PC-9 (cell line): ENCODE measurements around the gene PITPNM3.

Source experiments
- EZH2 ChIP-seq: fragments of 200-600 bp; sonication (generic); IDR thresholded peaks from 2 replicates; pipeline ENCODE4 v1.8.0; 2017; ENCODE audit warnings: antibody characterized with exemption, low read depth
- TF ChIP-seq, protein P1 (sequence below): fragments of 200-600 bp; sonication (generic); conservative IDR thresholded peaks from 2 replicates; pipeline ENCODE4 v1.6.1; 2017; ENCODE audit warnings: mixed run types, antibody characterized with exemption, mild to moderate bottlenecking, moderate library complexity

DNA sequence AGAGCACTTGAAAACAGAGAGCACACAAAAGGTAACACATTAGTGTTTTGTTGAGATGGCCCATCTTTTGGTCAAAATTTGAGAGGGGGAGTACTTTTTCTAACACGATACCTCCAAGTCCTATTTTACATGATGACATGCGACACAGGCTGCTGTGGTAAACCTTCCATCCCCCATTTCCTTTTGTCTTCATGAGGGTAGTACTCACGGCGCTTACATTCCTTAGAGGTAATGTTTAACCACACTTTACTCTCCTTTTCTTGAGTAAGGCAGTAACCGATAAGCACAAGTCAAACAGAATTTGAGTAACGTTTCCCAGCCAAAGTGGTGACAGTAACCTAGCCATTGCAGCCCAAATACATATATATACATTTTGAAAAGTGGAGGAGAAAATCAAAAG, 35.8 kb upstream of the PITPNM3 start:
- TF ChIP-seq, protein P1, sequence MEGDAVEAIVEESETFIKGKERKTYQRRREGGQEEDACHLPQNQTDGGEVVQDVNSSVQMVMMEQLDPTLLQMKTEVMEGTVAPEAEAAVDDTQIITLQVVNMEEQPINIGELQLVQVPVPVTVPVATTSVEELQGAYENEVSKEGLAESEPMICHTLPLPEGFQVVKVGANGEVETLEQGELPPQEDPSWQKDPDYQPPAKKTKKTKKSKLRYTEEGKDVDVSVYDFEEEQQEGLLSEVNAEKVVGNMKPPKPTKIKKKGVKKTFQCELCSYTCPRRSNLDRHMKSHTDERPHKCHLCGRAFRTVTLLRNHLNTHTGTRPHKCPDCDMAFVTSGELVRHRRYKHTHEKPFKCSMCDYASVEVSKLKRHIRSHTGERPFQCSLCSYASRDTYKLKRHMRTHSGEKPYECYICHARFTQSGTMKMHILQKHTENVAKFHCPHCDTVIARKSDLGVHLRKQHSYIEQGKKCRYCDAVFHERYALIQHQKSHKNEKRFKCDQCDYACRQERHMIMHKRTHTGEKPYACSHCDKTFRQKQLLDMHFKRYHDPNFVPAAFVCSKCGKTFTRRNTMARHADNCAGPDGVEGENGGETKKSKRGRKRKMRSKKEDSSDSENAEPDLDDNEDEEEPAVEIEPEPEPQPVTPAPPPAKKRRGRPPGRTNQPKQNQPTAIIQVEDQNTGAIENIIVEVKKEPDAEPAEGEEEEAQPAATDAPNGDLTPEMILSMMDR = no peak
- TF ChIP-seq EZH2 = no peak
